GM21447 (cell line): ENCODE results near the gene BPIFB3.

Experiments
- ATAC-seq: cut with Tn5 transposase; IDR thresholded peaks from one replicate; pipeline ENCODE4 v1.9.1; 2021; ENCODE audit not compliant: unreplicated experiment

The BPIFB3 gene

GRCh38 chr20:33015700-33016580 is 37.8 kb upstream of the BPIFB3 start:
- ATAC-seq, result no peak

GRCh38 chr20:33016581-33017109 is 37.1 kb upstream of the BPIFB3 start:
- no peak for ATAC-seq

- no peak for ATAC-seq
Observed at GRCh38 chr20:33017542-33017941, 36.2 kb upstream of the BPIFB3 start.

- ATAC-seq, result no peak
Observed at GRCh38 chr20:33018169-33018931, 35.4 kb upstream of the BPIFB3 start.

GRCh38 chr20:33019465-33020277 is 34.0 kb upstream of the BPIFB3 start:
- ATAC-seq, result no peak

GRCh38 chr20:33020278-33021161 is 33.2 kb upstream of the BPIFB3 start:
- no peak for ATAC-seq

- no peak for ATAC-seq
Observed at GRCh38 chr20:33021879-33022278, 31.8 kb upstream of the BPIFB3 start.

- ATAC-seq, result no peak
Observed at GRCh38 chr20:33022289-33022688, 31.4 kb upstream of the BPIFB3 start.

GRCh38 chr20:33022694-33023438 is 30.8 kb upstream of the BPIFB3 start:
- no peak for ATAC-seq

GRCh38 chr20:33023439-33024242 is 30.1 kb upstream of the BPIFB3 start:
- no peak for ATAC-seq

GRCh38 chr20:33024243-33024560 is 29.5 kb upstream of the BPIFB3 start:
- no peak for ATAC-seq

- no peak for ATAC-seq
Observed at GRCh38 chr20:33024609-33025317, 28.9 kb upstream of the BPIFB3 start.

GRCh38 chr20:33025318-33025876 is 28.3 kb upstream of the BPIFB3 start:
- ATAC-seq, result no peak

- ATAC-seq, result no peak
Observed at GRCh38 chr20:33026072-33026778, 27.5 kb upstream of the BPIFB3 start.

GRCh38 chr20:33026779-33027759 is 26.6 kb upstream of the BPIFB3 start:
- no peak for ATAC-seq
